K562 (cell line): ENCODE data around the gene CDC37. TPM values are rescaled to one million over a fixed set of nuclear protein-coding genes. Genes with fewer than 3 reads are reported as not detected.

Source experiments
- BCLAF1 ChIP-seq, 2 experiments: fragments of 450-650 bp in 1 of 2; IDR thresholded peaks; 2 replicates each; pipeline ENCODE4 v1.6.1; 2011 to 2017; ENCODE audit warnings: low read depth in 2 of 2, antibody characterized with exemption in 1 of 2, borderline replicate concordance in 1 of 2, low read length in 1 of 2, mild to moderate bottlenecking in 1 of 2, mixed read lengths in 1 of 2; ENCODE audit not compliant: control insufficient read depth in 1 of 2
- CBFA2T3 ChIP-seq: fragments of 450-650 bp; IDR thresholded peaks from 2 replicates; pipeline ENCODE4 v1.6.1; 2017
- CTBP1 ChIP-seq: fragments of 450-650 bp; IDR thresholded peaks from 2 replicates; pipeline ENCODE4 v1.6.1; 2016; ENCODE audit warnings: borderline replicate concordance
- CTCFL ChIP-seq: IDR thresholded peaks from 2 replicates; pipeline ENCODE4 v1.6.1; 2011; ENCODE audit warnings: borderline replicate concordance, low read depth, mild to moderate bottlenecking, moderate library complexity, low read length; ENCODE audit not compliant: insufficient read depth, poor library complexity, severe bottlenecking
- E4F1 ChIP-seq: fragments of 250-450 bp; sonication (Bioruptor Pico); IDR thresholded peaks from 2 replicates; pipeline ENCODE4 v1.5.0; 2021; ENCODE audit warnings: mild to moderate bottlenecking, borderline replicate concordance
- HNRNPH1 ChIP-seq: fragments of 200-400 bp; formaldehyde crosslinking; optimal IDR thresholded peaks from 2 replicates; pipeline ENCODE3; 2017; ENCODE audit warnings: low read depth, mild to moderate bottlenecking, low read length, moderate library complexity
- MNT ChIP-seq, 2 experiments: fragments of 450-650 bp; conservative IDR thresholded peaks; 2 replicates each; pipeline ENCODE4 v1.6.1; 2017; ENCODE audit warnings: mild to moderate bottlenecking in 2 of 2, moderate library complexity in 2 of 2
- NFRKB ChIP-seq: fragments of 450-650 bp; IDR thresholded peaks from 2 replicates; pipeline ENCODE4 v1.6.1; 2016; ENCODE audit warnings: low read depth
- RB1 ChIP-seq: fragments of 450-650 bp; IDR thresholded peaks from 2 replicates; pipeline ENCODE4 v1.6.1; 2017; ENCODE audit warnings: low read depth, mild to moderate bottlenecking
- SAFB ChIP-seq: fragments of 200-400 bp; formaldehyde crosslinking; IDR thresholded peaks from 2 replicates; pipeline ENCODE4 v1.6.1; 2017; ENCODE audit warnings: low read depth, low read length, borderline replicate concordance
- SMARCA4 ChIP-seq: fragments of 450-650 bp; IDR thresholded peaks from 2 replicates; pipeline ENCODE4 v1.6.1; 2016
- SOX6 ChIP-seq: fragments of 450-650 bp; IDR thresholded peaks from 2 replicates; pipeline ENCODE4 v1.6.1; 2014; ENCODE audit warnings: mild to moderate bottlenecking
- TAF1 ChIP-seq: IDR thresholded peaks from 2 replicates; pipeline ENCODE4 v1.6.1; 2011; ENCODE audit warnings: mild to moderate bottlenecking, low read length, moderate library complexity; ENCODE audit not compliant: insufficient read depth, control insufficient read depth, severe bottlenecking; ENCODE audit errors: extremely low read depth
- ZNF696 ChIP-seq: fragments of 250-450 bp; sonication (Bioruptor Pico); conservative IDR thresholded peaks from 2 replicates; pipeline ENCODE4 v1.4.0; 2020; ENCODE audit warnings: mild to moderate bottlenecking, moderate library complexity
- ZNF740 ChIP-seq, 3 experiments: fragments of 200-800 bp in 1 of 3; sonication (Bioruptor generic) in 1 of 3; sonication (generic) in 1 of 3; formaldehyde crosslinking in 1 of 3; IDR thresholded peaks; 2 replicates each; pipeline versions ENCODE4 v1.6.1 to v1.8.0; 2016 to 2022; ENCODE audit warnings: mild to moderate bottlenecking in 2 of 3, missing compliant biosample characterization in 2 of 3, missing genetic modification characterization in 2 of 3, missing genetic modification reagents in 1 of 3
- ZNF780A ChIP-seq: fragments of 250-450 bp; sonication (Bioruptor Pico); IDR thresholded peaks from 2 replicates; pipeline ENCODE4 v1.5.0; 2021; ENCODE audit warnings: mild to moderate bottlenecking
- polyA plus RNA-seq, 8 experiments: library from polyadenylated mRNA; depleted of rRNA in 4 of 8; stranded (reverse) in 5 of 8; unstranded in 3 of 8; fragments of >200 nt; fragmentation: Nextera tagmentation in 2 of 8; fragmentation: Illumina TruSeq in 1 of 8; extraction: Ambion mirVana in 2 of 8; extraction: Trizol in 1 of 8; gene quantifications; 2 replicates each; pipeline versions ENCODE4 v1.2.1 to v1.2.3, GENCODE V29; 2011 to 2014; ENCODE audit warnings: inconsistent platforms in 1 of 8, missing spikeins in 1 of 8
- total RNA-seq, 7 experiments: library from RNA; depleted of rRNA in 6 of 7; stranded (reverse); fragments of >200 nt in 6 of 7; fragmentation: Illumina TruSeq in 2 of 7; extraction: Trizol in 2 of 7; gene quantifications; 2 replicates each; pipeline versions ENCODE4 v1.2.1 to v1.2.3, GENCODE V29; 2011 to 2021; ENCODE audit warnings: low replicate concordance in 1 of 7

Gene CDC37
- total and polyA plus RNA-seq, 9 of the 15 experiments (the other 6 are each of a cell fraction or from before 2014, with no cell fraction given): 6.6 to 538 (median 227) TPM

GRCh38 chr19:10424011-10424637 is 20.8 kb upstream of the CDC37 start (continued):
- TF ChIP-seq BCLAF1 (IDR thresholded peaks at IDR 0.05; ENCODE audit: borderline replicate concordance in 1 of 2, control insufficient read depth in 1 of 2, low read depth in 2 of 2, low read length in 1 of 2) (0 out of 4 replicates have a peak, but pooled peaks of 1 of the 2 experiments have one; percentile 52), SMARCA4 (peak; percentile 37; the same call in 1 of the 2 replicates), CTCFL (peak; percentile 69), RB1 (peak; percentile 92), ZNF780A (CRISPR knock-in tag) (no peak), HNRNPH1 (no peak), E4F1 (CRISPR knock-in tag) (no peak), CBFA2T3 (peak; percentile 31; the same call in 1 of the 2 replicates), SOX6 (0 out of 2 replicates have a peak, but pooled peaks have one; percentile 25), MNT (conservative IDR thresholded peaks at IDR 0.05) (peak; percentile 55 to 86; a peak in 3 of 4 replicates), ZNF740 (CRISPR knock-in tag; IDR thresholded peaks at IDR 0.05) (peak; percentile 68; the same call in 1 of the 2 replicates), ZNF740 (tag; IDR thresholded peaks at IDR 0.05) (no peak), SAFB (no peak), ZNF696 (no peak), NFRKB (no peak), CTBP1 (peak; percentile 95), TAF1 (peak; percentile 35)
